GM23338 (cell line): ENCODE measurements around the gene TPH2. TPM values are rescaled to one million over a fixed set of nuclear protein-coding genes. Genes with fewer than 3 reads are reported as not detected.

Experiments used
- ATAC-seq: fragments of 200-7000 bp; cut with Tn5 transposase; 3 replicates; pipeline ENCODE4 v1.9.1; 2020
- DNase-seq: peaks from one replicate; pipeline ENCODE4 v3.0.0-alpha.2; 2015; ENCODE audit warnings: low spot score
- H2AFZ ChIP-seq: fragments of 200-600 bp; sonication (generic); 2 replicates; pipeline ENCODE4 v1.8.0; 2016; ENCODE audit warnings: antibody characterized with exemption, mild to moderate bottlenecking, moderate library complexity
- H3F3A ChIP-seq: fragments of 200-600 bp; sonication (generic); replicated peaks from 2 replicates; pipeline ENCODE4 v1.8.0; 2017; ENCODE audit warnings: antibody characterized with exemption, mixed run types, low read depth
- H3K27ac ChIP-seq: fragments of 200-600 bp; sonication (generic); 2 replicates; pipeline ENCODE4 v1.6.1; 2016; ENCODE audit warnings: low read depth
- H3K27me3 ChIP-seq: fragments of 200-600 bp; sonication (generic); 2 replicates; pipeline ENCODE4 v1.8.0; 2016; ENCODE audit warnings: mild to moderate bottlenecking, mixed run types, moderate library complexity; ENCODE audit not compliant: insufficient read depth
- H3K36me3 ChIP-seq: fragments of 200-600 bp; sonication (generic); 2 replicates; pipeline ENCODE4 v1.8.0; 2016; ENCODE audit warnings: mild to moderate bottlenecking; ENCODE audit not compliant: insufficient read depth
- H3K4me1 ChIP-seq: fragments of 200-600 bp; sonication (generic); 2 replicates; pipeline ENCODE4 v1.8.0; 2016; ENCODE audit warnings: mild to moderate bottlenecking, moderate library complexity; ENCODE audit not compliant: insufficient read depth
- H3K4me2 ChIP-seq: fragments of 200-600 bp; sonication (generic); 2 replicates; pipeline ENCODE4 v1.7.1; 2017; ENCODE audit warnings: mixed run types
- H3K4me3 ChIP-seq: fragments of 200-600 bp; sonication (generic); 2 replicates; pipeline ENCODE4 v1.6.1; 2016; ENCODE audit warnings: mixed run types
- H3K79me2 ChIP-seq: fragments of 200-600 bp; sonication (generic); replicated peaks from 2 replicates; pipeline ENCODE4 v1.8.0; 2017; ENCODE audit warnings: mild to moderate bottlenecking; ENCODE audit not compliant: insufficient read depth
- H3K9me2 ChIP-seq: fragments of 200-600 bp; sonication (generic); 2 replicates; pipeline ENCODE4 v1.8.0; 2017; ENCODE audit not compliant: insufficient read depth
- H4K20me1 ChIP-seq: fragments of 200-600 bp; sonication (generic); replicated peaks from 2 replicates; pipeline ENCODE4 v1.8.0; 2017; ENCODE audit warnings: mild to moderate bottlenecking; ENCODE audit not compliant: insufficient read depth
- H3K27ac Mint-ChIP-seq: 2 replicates; pipeline ENCODE4 v1.8.0; 2020; ENCODE audit warnings: inconsistent platforms, mild to moderate bottlenecking, moderate library complexity, mixed read lengths
- H3K27me3 Mint-ChIP-seq: 3 replicates; pipeline ENCODE4 v1.8.0; 2022; ENCODE audit warnings: low read depth, mild to moderate bottlenecking, moderate library complexity, mixed read lengths, inconsistent platforms; ENCODE audit not compliant: insufficient read depth, poor library complexity
- H3K36me3 Mint-ChIP-seq: 3 replicates; pipeline ENCODE4 v1.8.0; 2021; ENCODE audit warnings: low read depth, mild to moderate bottlenecking, inconsistent platforms, moderate library complexity, mixed read lengths
- H3K4me1 Mint-ChIP-seq: 3 replicates; pipeline ENCODE4 v1.8.0; 2020; ENCODE audit warnings: mild to moderate bottlenecking, inconsistent platforms, mixed read lengths
- H3K4me3 Mint-ChIP-seq: 3 replicates; pipeline ENCODE4 v1.8.0; 2021; ENCODE audit warnings: moderate library complexity, mild to moderate bottlenecking, inconsistent platforms, mixed read lengths
- H3K9me3 Mint-ChIP-seq: 3 replicates; pipeline ENCODE4 v1.8.0; 2020; ENCODE audit warnings: moderate library complexity, mild to moderate bottlenecking, inconsistent platforms, mixed read lengths
- EZH2phosphoT487 ChIP-seq: fragments of 200-600 bp; sonication (generic); IDR thresholded peaks from one replicate; pipeline ENCODE4 v1.8.1; 2018; ENCODE audit warnings: antibody characterized with exemption; ENCODE audit not compliant: unreplicated experiment
- JUNB ChIP-seq: IDR thresholded peaks from one replicate; pipeline ENCODE4 v1.6.1; 2016; ENCODE audit warnings: antibody characterized with exemption; ENCODE audit not compliant: unreplicated experiment
- POLR2AphosphoS5 ChIP-seq: IDR thresholded peaks from 2 replicates; pipeline ENCODE4 v1.6.1; 2016; ENCODE audit warnings: antibody characterized with exemption, low read depth
- REST ChIP-seq: IDR thresholded peaks from one replicate; pipeline ENCODE4 v1.6.1; 2018; ENCODE audit warnings: antibody characterized with exemption; ENCODE audit not compliant: unreplicated experiment
- STAT1 ChIP-seq: IDR thresholded peaks from one replicate; pipeline ENCODE4 v1.6.1; 2016; ENCODE audit warnings: antibody characterized with exemption; ENCODE audit not compliant: unreplicated experiment
- polyA plus RNA-seq: library from polyadenylated mRNA; unstranded; fragments of >200 nt; fragmentation: Nextera tagmentation; extraction: Ambion mirVana; gene quantifications from 2 replicates; pipeline ENCODE4 v1.2.1, GENCODE V29; 2016
- total RNA-seq: library from RNA; depleted of rRNA; stranded (reverse); fragments of >200 nt; shearing (Covaris generic); gene quantifications from 2 replicates; pipeline ENCODE4 v1.2.3, GENCODE V29; 2014
- TF ChIP-seq, protein P1 (sequence below): fragments of 250-450 bp; sonication (Bioruptor Pico); IDR thresholded peaks from 2 replicates; pipeline ENCODE4 v1.5.0; 2020; ENCODE audit warnings: mild to moderate bottlenecking, moderate library complexity

Gene TPH2
- total and polyA plus RNA-seq, 2 experiments from 2014 or later, result 0.94 to 1.4 TPM

DNA sequence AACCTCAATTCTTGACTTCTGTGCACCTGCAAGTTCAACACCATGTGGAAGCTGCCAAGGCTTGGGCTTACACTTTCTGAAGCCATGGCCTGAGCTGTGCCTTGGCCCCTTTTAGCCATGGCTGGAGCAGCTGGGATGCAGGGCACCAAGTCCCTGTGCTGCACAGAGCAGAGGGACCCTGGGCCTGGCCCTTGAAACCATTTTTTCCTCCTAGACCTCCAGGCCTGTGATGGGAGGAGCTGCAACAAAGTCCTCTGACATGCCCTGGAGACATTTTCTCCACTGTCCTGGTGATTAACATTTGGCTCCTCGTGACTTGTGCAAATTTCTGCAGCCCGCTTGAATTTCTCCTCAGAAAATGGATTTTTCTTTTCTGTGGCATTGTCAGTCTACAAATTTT lies 132.4 kb downstream of the TPH2 start:
- H4K20me1 ChIP-seq, result no peaks in the 10 kb centered on the region
- no peak overlapping the region for H3K27ac Mint-ChIP-seq
- no peaks in the 10 kb centered on the region for H3K27me3 ChIP-seq
- H3K79me2 ChIP-seq, result no peaks in the 10 kb centered on the region
- no peaks in the 10 kb centered on the region; the same call in 1 of the 2 replicates for H3K9me2 ChIP-seq
- H3K36me3 ChIP-seq, result no peaks in the 10 kb centered on the region; the same call in 1 of the 2 replicates
- H3F3A ChIP-seq, result no peaks in the 10 kb centered on the region
- peaks cover 23% of the 10 kb centered on the region for H3K36me3 Mint-ChIP-seq
- no peak overlapping the region for H3K27ac ChIP-seq
- H3K27me3 Mint-ChIP-seq, result no peaks in the 10 kb centered on the region
- no peak for ATAC-seq
- peaks cover 29% of the 10 kb centered on the region for H3K9me3 Mint-ChIP-seq
- H3K4me1 Mint-ChIP-seq, result no peaks in the 10 kb centered on the region; the same call in 2 of the 3 replicates
- no peaks in the 10 kb centered on the region for H3K4me1 ChIP-seq
- no peak overlapping the region for H3K4me3 Mint-ChIP-seq
- H3K4me3 ChIP-seq, result no peak overlapping the region
- no peak overlapping the region for H2AFZ ChIP-seq
- H3K4me2 ChIP-seq, result no peak overlapping the region
- no peak for DNase-seq
- TF ChIP-seq JUNB (no peak), EZH2phosphoT487 (no peak), STAT1 (no peak), POLR2AphosphoS5 (no peak), REST (no peak)
- TF ChIP-seq, protein P1, sequence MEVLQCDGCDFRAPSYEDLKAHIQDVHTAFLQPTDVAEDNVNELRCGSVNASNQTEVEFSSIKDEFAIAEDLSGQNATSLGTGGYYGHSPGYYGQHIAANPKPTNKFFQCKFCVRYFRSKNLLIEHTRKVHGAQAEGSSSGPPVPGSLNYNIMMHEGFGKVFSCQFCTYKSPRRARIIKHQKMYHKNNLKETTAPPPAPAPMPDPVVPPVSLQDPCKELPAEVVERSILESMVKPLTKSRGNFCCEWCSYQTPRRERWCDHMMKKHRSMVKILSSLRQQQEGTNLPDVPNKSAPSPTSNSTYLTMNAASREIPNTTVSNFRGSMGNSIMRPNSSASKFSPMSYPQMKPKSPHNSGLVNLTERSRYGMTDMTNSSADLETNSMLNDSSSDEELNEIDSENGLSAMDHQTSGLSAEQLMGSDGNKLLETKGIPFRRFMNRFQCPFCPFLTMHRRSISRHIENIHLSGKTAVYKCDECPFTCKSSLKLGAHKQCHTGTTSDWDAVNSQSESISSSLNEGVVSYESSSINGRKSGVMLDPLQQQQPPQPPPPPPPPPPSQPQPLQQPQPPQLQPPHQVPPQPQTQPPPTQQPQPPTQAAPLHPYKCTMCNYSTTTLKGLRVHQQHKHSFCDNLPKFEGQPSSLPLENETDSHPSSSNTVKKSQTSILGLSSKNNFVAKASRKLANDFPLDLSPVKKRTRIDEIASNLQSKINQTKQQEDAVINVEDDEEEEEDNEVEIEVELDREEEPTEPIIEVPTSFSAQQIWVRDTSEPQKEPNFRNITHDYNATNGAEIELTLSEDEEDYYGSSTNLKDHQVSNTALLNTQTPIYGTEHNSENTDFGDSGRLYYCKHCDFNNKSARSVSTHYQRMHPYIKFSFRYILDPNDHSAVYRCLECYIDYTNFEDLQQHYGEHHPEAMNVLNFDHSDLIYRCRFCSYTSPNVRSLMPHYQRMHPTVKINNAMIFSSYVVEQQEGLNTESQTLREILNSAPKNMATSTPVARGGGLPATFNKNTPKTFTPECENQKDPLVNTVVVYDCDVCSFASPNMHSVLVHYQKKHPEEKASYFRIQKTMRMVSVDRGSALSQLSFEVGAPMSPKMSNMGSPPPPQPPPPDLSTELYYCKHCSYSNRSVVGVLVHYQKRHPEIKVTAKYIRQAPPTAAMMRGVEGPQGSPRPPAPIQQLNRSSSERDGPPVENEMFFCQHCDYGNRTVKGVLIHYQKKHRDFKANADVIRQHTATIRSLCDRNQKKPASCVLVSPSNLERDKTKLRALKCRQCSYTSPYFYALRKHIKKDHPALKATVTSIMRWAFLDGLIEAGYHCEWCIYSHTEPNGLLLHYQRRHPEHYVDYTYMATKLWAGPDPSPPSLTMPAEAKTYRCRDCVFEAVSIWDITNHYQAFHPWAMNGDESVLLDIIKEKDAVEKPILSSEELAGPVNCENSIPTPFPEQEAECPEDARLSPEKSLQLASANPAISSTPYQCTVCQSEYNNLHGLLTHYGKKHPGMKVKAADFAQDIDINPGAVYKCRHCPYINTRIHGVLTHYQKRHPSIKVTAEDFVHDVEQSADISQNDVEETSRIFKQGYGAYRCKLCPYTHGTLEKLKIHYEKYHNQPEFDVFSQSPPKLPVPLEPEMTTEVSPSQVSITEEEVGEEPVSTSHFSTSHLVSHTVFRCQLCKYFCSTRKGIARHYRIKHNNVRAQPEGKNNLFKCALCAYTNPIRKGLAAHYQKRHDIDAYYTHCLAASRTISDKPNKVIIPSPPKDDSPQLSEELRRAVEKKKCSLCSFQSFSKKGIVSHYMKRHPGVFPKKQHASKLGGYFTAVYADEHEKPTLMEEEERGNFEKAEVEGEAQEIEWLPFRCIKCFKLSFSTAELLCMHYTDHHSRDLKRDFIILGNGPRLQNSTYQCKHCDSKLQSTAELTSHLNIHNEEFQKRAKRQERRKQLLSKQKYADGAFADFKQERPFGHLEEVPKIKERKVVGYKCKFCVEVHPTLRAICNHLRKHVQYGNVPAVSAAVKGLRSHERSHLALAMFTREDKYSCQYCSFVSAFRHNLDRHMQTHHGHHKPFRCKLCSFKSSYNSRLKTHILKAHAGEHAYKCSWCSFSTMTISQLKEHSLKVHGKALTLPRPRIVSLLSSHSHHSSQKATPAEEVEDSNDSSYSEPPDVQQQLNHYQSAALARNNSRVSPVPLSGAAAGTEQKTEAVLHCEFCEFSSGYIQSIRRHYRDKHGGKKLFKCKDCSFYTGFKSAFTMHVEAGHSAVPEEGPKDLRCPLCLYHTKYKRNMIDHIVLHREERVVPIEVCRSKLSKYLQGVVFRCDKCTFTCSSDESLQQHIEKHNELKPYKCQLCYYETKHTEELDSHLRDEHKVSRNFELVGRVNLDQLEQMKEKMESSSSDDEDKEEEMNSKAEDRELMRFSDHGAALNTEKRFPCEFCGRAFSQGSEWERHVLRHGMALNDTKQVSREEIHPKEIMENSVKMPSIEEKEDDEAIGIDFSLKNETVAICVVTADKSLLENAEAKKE, result no peak
